ENCODE data around the gene GRID1.

Gene GRID1

GRCh38 chr10:86337121-86337601, 29.4 kb downstream of the GRID1 start:
- no peak for DNase-seq
- peaks cover 33% of the 10 kb centered on the region for H3K4me1 Mint-ChIP-seq
- H3K27ac Mint-ChIP-seq: no peak overlapping the region
- no peak for TF ChIP-seq CTCF (IDR thresholded peaks at IDR 0.05)
- no peaks in the 10 kb centered on the region for H3K36me3 Mint-ChIP-seq (ENCODE audit: low read depth)
- H3K9me3 Mint-ChIP-seq: no peaks in the 10 kb centered on the region
- no peak overlapping the region for H3K4me3 Mint-ChIP-seq
- peaks cover 29% of the 10 kb centered on the region for H3K27me3 Mint-ChIP-seq (ENCODE audit: low read depth, poor library complexity)

- TF ChIP-seq CTCF (IDR thresholded peaks at IDR 0.05): no peak
- Mint-ChIP-seq H3K27ac (no peak overlapping the region), H3K36me3 (ENCODE audit: low read depth) (no peaks in the 10 kb centered on the region), H3K9me3 (no peaks in the 10 kb centered on the region), H3K4me3 (no peak overlapping the region), H3K27me3 (ENCODE audit: low read depth, poor library complexity) (peaks cover 29% of the 10 kb centered on the region), H3K4me1 (peaks cover 31% of the 10 kb centered on the region)
- DNase-seq: no peak
These were observed 30.3 kb downstream of the GRID1 start for GRCh38 chr10:86336341-86336740.

GRCh38 chr10:86335831-86336230, 30.8 kb downstream of the GRID1 start:
- no peak for TF ChIP-seq CTCF (IDR thresholded peaks at IDR 0.05)
- DNase-seq: no peak
- peaks cover 29% of the 10 kb centered on the region for H3K27me3 Mint-ChIP-seq (ENCODE audit: low read depth, poor library complexity)

GRCh38 chr10:86335257-86335656, 31.3 kb downstream of the GRID1 start:
- no peak for TF ChIP-seq CTCF (IDR thresholded peaks at IDR 0.05)
- no peak overlapping the region for H3K4me3 Mint-ChIP-seq
- no peak for DNase-seq
- no peak overlapping the region for H3K27ac Mint-ChIP-seq
- peaks cover 29% of the 10 kb centered on the region for H3K27me3 Mint-ChIP-seq (ENCODE audit: low read depth, poor library complexity)
- no peaks in the 10 kb centered on the region for H3K9me3 Mint-ChIP-seq
- no peaks in the 10 kb centered on the region for H3K36me3 Mint-ChIP-seq (ENCODE audit: low read depth)
- H3K4me1 Mint-ChIP-seq: peaks cover 20% of the 10 kb centered on the region

More at GRCh38 chr10:86335831-86336230, 30.8 kb downstream of the GRID1 start:
- H3K9me3 Mint-ChIP-seq: no peaks in the 10 kb centered on the region
- H3K4me1 Mint-ChIP-seq: peaks cover 26% of the 10 kb centered on the region
- H3K4me3 Mint-ChIP-seq: no peak overlapping the region
- no peaks in the 10 kb centered on the region for H3K36me3 Mint-ChIP-seq (ENCODE audit: low read depth)
- no peak overlapping the region for H3K27ac Mint-ChIP-seq

GRCh38 chr10:86334488-86335085, 32.0 kb downstream of the GRID1 start:
- peaks cover 29% of the 10 kb centered on the region for H3K27me3 Mint-ChIP-seq (ENCODE audit: low read depth, poor library complexity)
- H3K4me1 Mint-ChIP-seq: peaks cover 19% of the 10 kb centered on the region
- no peak for DNase-seq
- no peaks in the 10 kb centered on the region for H3K36me3 Mint-ChIP-seq (ENCODE audit: low read depth)
- no peaks in the 10 kb centered on the region for H3K9me3 Mint-ChIP-seq
- TF ChIP-seq CTCF (IDR thresholded peaks at IDR 0.05): no peak
- no peak overlapping the region for H3K27ac Mint-ChIP-seq
- no peak overlapping the region for H3K4me3 Mint-ChIP-seq

- DNase-seq: no peak
- Mint-ChIP-seq H3K27ac (no peak overlapping the region), H3K4me3 (no peak overlapping the region), H3K36me3 (ENCODE audit: low read depth) (no peaks in the 10 kb centered on the region), H3K4me1 (peaks cover 15% of the 10 kb centered on the region), H3K9me3 (no peaks in the 10 kb centered on the region), H3K27me3 (ENCODE audit: low read depth, poor library complexity) (peaks cover 29% of the 10 kb centered on the region)
- no peak for TF ChIP-seq CTCF (IDR thresholded peaks at IDR 0.05)
These were observed 32.6 kb downstream of the GRID1 start for GRCh38 chr10:86333826-86334487.

All from nephron progenitor cell (in vitro differentiated cells).